Measurements from ENCODE around the gene ABR.

ABR gene

GRCh38 chr17:1011138-1011537 is 168.6 kb downstream of the ABR start:
- TF ChIP-seq CTCF (IDR thresholded peaks at IDR 0.05; ENCODE audit: borderline replicate concordance, insufficient read depth, low read depth, low read length): no peak

GRCh38 chr17:1010586-1010985 is 169.2 kb downstream of the ABR start:
- TF ChIP-seq CTCF (IDR thresholded peaks at IDR 0.05; ENCODE audit: borderline replicate concordance, insufficient read depth, low read depth, low read length): no peak
- no peak overlapping the region for H3K4me3 ChIP-seq (ENCODE audit: low read depth, low read length)

More at GRCh38 chr17:1011138-1011537, 168.6 kb downstream of the ABR start:
- no peak overlapping the region for H3K4me3 ChIP-seq (ENCODE audit: low read depth, low read length)

GRCh38 chr17:1010086-1010450 is 169.7 kb downstream of the ABR start:
- TF ChIP-seq CTCF (IDR thresholded peaks at IDR 0.05; ENCODE audit: borderline replicate concordance, insufficient read depth, low read depth, low read length): no peak
- no peak overlapping the region for H3K4me3 ChIP-seq (ENCODE audit: low read depth, low read length)

GRCh38 chr17:1009229-1010085 is 170.3 kb downstream of the ABR start:
- no peak overlapping the region for H3K4me3 ChIP-seq (ENCODE audit: low read depth, low read length)
- no peak for TF ChIP-seq CTCF (IDR thresholded peaks at IDR 0.05; ENCODE audit: borderline replicate concordance, insufficient read depth, low read depth, low read length)

GRCh38 chr17:1008008-1008761 is 171.6 kb downstream of the ABR start:
- TF ChIP-seq CTCF (IDR thresholded peaks at IDR 0.05; ENCODE audit: borderline replicate concordance, insufficient read depth, low read depth, low read length): no peak
- H3K4me3 ChIP-seq (ENCODE audit: low read depth, low read length): no peak overlapping the region

- no peak overlapping the region for H3K4me3 ChIP-seq (ENCODE audit: low read depth, low read length)
- no peak for TF ChIP-seq CTCF (IDR thresholded peaks at IDR 0.05; ENCODE audit: borderline replicate concordance, insufficient read depth, low read depth, low read length)
Measured at GRCh38 chr17:1007310-1008007, 172.3 kb downstream of the ABR start.

Data from GM12875 (cell line).